ENCODE data around the gene SLC1A2.

Gene SLC1A2

DNA sequence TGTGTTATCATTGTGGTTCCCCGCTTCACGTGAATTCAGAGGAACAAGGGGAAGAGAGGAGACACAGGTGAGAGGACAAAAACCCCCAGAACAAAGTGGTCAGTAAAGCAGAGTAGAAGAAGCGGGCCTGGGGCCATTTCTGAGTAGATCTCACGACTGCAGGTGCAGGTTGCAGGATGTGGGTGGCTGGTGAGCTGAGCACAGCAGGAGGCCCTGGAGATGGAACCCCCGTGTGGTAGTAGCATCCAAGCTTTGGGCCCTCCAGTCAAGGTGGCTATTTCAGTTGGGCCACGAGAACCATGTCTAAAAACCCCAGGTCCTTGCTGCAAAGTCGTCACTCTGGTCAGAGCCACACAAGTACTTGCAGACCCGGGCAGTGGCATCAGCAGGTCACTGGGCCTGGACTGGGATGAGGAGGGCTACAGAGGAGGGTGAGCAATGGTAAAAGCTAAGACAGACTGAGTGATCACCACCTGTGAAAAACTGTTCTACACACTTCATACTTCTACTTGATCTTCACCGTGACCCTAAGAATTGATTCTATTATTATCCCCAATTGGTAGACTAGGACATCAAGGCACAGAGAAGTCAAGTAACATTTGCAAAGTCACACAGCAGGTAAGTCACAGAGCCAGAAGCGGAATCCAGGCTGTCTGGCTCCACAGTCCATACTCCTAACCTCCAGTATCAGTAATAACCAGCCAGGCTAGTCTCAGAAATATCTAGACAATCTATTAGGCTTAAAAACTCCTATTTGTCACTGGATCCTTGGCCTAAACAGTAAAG is 43.8 kb downstream of the SLC1A2 start:
- FAIRE-seq, result no peak

DNA sequence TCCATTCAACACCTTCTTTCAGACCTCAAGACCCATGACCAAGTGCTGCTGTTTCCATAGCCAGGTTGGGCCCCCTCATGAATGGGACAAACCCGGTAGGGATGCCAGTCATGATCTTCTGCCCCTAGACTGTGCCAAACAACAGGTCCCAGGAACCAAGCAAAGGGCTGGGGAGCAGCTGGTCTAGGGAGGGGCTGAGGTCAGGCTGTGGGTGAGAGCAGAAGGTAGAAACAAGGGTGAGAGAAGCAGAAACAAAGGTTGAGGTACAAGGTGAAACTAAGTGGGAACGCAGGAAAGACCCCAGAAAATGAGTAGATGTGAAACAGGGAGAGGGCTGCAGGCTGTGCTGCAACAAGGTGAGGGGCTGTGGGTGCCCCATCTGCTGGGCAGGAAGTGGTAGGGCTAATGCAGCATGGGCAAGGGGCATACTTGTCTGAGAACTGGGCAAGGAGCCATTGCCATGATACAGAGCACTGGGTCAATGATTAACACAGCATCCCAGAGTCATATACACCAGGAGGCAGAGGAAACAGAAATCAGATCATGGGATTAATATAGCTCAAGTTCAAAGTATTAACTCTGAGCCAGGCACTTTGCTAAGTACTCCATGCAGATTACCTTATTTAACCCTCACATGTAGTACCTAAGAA is 45.9 kb downstream of the SLC1A2 start:
- FAIRE-seq, result no peak

DNA sequence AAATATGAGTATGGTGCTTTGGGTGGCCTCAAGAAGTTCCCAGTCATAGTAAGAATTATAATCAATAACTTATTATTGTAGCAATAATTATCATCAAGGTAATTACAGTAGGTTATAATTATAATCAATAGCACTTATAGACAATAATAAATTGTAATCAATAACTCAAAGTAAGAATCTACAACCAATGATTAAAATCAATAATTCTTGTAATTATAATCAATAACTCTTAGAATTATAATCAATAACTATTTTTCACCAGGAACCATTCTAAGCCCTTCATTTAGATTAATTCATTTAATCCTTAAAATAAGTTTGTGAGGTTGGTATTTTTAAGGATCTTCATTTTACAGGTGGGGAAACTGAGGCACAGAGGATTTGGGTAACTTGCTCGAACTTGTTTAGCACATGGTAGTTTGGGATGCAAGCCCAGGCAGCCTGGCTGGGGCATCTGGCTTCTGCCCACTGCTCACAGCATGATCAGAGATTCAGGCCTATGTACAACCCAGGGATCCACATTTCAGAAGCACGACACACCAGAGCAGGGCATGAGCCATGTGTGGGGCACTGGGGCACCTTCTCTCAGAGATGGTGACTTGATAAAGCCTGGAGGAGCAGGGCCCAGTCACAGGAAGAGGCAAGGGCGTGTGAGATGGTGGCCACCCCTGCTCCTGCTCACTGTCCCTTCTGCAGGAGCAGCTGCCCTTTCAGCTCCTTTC is 46.6 kb downstream of the SLC1A2 start:
- no peak for FAIRE-seq

DNA sequence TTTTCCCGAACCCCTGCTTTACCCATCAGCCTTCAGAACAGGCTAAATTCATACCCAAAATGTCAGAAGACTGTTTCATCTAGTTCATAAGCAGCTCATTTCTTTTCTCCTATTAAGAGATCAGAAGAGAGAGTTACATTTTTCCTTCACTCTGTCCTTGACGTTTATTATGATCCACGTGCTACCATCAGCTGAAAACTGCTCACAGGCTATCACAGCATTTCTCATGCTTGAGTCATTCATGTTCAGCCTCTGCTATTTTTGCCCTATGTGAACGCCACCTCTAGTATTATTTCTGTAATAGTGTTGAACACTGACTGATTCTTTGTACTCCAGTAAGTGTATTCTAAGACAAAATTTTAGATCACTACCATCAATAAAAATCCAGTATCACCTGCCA is 51.9 kb downstream of the SLC1A2 start:
- FAIRE-seq, result no peak

DNA sequence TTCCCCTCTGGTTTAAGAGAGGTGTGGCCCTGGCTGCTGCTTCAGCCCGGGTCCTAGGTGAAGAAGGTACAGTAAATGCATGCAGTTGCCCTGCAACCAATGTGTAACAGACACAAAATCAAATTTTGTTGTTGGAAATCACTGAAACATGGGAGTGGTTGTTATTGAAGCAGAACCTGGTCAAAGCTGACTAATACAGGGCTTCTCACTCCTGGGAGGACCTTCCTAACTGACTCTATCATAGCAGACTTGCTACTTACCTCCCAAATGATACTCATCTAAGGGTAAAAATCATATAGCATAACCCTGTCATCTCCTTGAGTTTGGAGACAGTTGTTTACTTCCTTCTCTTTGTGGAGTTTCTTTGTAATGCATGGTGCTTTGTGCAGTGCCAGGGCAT is 52.6 kb downstream of the SLC1A2 start:
- no peak for FAIRE-seq

DNA sequence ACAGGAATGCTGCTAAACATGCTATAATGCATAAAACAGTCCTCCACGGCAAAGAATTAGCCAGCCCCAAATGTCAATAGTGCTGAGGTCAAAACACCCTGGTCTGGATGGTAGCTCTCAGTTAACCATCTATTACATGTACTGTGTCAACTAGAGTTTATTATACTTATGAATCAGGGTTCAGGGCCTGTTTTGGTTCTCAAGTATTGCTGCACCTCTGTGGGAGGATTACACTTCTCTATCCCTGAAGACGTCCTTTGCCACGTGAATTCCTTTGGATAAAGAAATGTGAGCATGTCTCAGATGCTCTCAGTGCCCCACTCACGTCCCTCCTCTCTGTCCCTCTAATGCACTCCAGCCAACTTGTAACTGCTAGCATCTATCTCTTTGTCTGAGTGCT is 53.4 kb downstream of the SLC1A2 start:
- FAIRE-seq, result no peak

DNA sequence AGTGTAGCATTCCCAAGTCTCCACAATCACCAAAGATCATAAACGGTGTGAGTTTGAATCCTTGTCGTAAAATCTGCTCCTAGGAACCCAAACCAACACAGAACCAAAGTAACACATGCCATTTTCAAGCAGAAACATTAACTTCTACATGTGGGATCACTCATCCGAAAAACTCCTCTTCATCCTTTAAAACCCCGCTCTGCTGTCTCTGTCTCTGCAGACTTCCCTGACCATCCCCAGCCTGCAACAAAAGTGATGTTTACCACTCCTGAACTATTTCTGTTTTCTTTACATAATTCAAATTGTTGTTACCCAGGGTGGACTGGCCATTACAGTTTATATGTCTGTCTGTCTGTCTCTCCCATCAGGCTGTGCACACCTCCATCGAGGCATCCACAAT is 54.0 kb downstream of the SLC1A2 start:
- no peak for FAIRE-seq

DNA sequence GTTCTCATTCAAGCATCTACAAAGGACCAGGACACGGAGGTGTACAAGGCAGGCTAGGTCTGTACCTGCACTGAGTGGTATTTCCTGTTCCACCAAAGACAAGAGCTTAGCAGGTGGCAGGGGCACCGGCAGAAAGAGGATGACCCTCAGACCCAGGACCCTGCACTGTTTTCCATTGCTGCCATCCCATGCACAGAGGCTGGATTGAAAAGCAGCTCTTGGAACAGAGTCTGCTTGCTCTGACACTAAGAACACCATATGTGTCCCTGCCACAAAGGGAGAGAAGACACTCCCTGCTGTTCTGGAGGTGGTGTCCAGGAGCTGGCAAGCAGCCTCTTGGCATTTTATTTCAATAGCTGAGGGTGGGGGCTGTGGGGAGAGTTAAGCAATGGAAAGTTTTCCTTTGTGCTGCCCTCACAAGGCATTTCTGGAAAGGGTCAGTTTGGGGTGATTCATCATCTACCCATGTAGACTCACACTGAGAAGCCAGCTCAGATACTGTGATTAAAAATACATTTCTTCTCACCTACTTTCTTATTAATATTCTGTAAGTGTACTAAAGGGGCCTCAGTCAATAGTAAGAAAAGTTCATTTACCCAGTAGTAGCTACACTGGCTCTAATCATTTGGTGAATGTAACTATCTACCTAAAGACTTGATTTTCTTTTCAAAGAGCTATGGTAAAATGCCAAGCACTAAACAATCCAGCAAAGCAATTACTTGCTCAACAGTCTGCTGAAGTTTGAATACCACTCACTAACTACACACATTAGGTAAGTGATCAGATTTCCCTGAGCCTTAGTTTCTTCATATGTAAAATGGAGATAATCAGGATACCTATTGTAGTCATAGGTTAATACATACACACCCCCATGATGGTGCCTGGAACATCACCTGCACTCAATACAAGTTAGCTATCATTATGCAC is 55.2 kb downstream of the SLC1A2 start:
- FAIRE-seq, result no peak

DNA sequence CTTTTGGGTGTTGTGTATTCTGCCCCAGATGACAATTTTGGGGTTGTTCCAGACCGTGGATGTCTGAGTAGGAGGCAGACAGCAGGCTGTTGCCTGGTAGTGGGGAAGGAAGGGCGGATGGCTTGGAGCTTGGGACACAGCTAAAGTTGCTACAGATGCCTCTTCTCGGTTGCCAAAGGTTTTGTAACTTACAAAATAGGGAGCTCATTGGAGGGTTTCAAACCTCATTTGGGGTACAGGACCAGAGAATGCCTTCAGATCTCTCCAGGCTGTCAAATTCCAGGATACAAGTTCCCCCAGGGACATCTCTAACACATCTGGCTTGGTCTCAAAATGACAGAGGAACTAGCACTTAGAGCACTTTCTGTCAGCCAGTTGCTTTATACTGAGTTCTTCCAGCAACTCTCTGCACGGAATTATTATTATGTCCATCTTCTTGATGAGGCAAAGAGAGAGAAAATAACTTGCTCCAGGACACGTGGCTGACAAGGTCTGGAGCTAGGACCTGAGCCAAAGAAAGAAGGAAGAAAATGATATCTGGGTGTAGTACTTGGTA is 56.0 kb downstream of the SLC1A2 start:
- FAIRE-seq, result no peak

DNA sequence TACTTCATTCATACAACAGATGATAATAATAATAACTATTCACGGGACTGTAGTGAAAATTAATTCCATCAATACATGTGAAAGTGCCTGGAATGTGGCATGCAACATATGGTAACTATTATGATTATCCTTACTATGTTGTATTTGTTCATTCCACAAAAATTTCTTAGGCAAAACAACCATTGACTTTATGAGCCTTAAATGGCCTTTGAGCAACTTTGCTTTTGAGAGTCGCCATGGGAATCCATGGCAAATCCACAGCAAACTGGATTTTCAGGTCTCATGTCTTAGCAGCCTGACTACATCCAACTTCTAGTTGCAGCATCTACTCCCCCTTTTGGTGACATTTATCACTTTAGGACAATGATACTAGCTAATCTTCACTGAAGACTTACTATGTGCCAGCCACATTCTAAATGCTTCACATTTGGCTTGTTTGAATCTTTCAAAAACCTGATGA is 56.8 kb downstream of the SLC1A2 start:
- no peak for FAIRE-seq

- no peak for FAIRE-seq
Observed at GRCh38 chr11:35360055-35360530, 59.3 kb downstream of the SLC1A2 start.

- FAIRE-seq, result no peak
Observed at GRCh38 chr11:35359321-35360054, 59.9 kb downstream of the SLC1A2 start.

GRCh38 chr11:35358391-35358790 is 61.0 kb downstream of the SLC1A2 start:
- no peak for FAIRE-seq

DNA sequence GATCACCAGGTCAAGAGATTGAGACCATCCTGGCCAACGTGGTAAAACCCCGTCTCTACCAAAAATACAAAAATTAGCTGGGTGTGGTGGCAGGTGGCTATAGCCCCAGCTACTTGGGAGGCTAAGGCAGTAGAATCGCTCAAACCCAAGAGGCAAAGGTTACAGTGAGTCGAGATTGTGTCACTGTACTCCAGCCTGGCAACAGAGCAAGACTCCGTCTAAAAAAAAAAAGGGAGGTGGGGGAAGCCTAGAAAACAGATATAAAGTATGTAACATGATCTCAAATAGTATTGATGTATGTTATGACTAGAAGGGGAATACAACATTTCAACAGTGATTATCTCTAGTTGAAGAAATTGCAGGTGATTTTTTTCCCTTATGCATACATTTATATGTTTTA is 61.4 kb downstream of the SLC1A2 start:
- no peak for FAIRE-seq

- no peak for FAIRE-seq
Observed at GRCh38 chr11:35355102-35355749, 64.1 kb downstream of the SLC1A2 start.

- no peak for FAIRE-seq
Observed at GRCh38 chr11:35354644-35355043, 64.7 kb downstream of the SLC1A2 start.

- no peak for FAIRE-seq
Observed at GRCh38 chr11:35352077-35352888, 67.1 kb downstream of the SLC1A2 start.

GRCh38 chr11:35349897-35350296 is 69.5 kb downstream of the SLC1A2 start:
- no peak for FAIRE-seq

DNA sequence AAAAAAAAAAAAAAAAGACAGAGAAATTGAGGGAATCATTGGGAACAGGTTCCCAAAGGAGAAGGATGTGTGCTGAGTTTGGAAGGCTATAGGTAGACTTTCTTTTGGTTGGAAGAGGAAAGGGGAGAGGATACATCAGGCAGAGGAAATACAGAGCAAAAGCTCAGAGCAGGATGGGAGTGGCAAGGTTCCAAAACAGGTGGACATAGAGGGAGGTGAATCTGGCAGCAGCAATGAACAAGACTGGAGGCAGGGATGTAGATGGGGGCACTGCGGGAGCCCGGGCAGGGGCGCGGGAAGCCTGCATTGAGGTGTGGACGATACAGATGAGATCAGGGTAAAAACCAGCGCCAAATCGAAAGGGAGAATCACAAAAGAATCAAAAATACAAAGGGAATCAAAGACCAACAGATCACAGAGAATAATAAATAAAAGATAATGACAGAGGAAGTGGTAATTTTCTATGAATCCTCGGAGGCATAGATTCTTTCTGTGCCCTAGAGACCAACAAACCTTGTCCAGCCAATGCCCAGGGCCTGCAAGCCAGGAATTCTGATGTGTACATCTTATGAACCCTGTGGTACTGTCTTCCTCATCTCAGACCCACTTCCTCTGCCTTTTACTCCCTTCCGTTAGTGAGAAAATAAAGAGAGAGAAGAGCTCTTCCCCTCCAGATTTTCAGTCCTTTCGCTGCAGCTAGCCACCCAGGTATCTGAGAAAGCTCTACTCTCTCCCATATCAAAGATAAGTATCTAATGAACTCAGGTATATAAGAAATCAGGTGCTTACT is 70.3 kb downstream of the SLC1A2 start:
- FAIRE-seq, result no peak
